ENCODE data around the gene ADAM12. TPM values are rescaled to one million over a fixed set of nuclear protein-coding genes. Genes with fewer than 3 reads are reported as not detected.
A peak's percentile ranks its signal among the peaks of the same experiment; 100 is the strongest.

The ADAM12 gene
- total RNA-seq, 1 donor from 2014 or later, result 3.7 TPM

GRCh38 chr10:126059076-126059826 lies 329.0 kb downstream of the ADAM12 start:
- intact Hi-C loops (cut with DNase I), result no loop called here
- no peaks in the 10 kb centered on the region for H3K36me3 ChIP-seq

GRCh38 chr10:126058507-126058906 lies 329.8 kb downstream of the ADAM12 start:
- intact Hi-C loops (cut with DNase I), result no loop called here
- Histone ChIP-seq H3K27me3 (no peaks in the 10 kb centered on the region), H3K4me3 (no peak overlapping the region), H3K9me3 (no peaks in the 10 kb centered on the region), H3K36me3 (no peaks in the 10 kb centered on the region), H3K27ac (no peak overlapping the region), H3K4me1 (peaks cover 40% of the 10 kb centered on the region)
- DNase-seq (ENCODE audit: extremely low spot score in 2 of 2), result peak in 1 of 2 donors; percentile 32
- TF ChIP-seq POLR2AphosphoS5 (IDR thresholded peaks at IDR 0.05; ENCODE audit: insufficient read depth in 1 of 2, low read depth in 1 of 2) (no peak), CTCF (IDR thresholded peaks at IDR 0.05) (no peak), POLR2A (IDR thresholded peaks at IDR 0.05) (no peak)

More at GRCh38 chr10:126059076-126059826, 329.0 kb downstream of the ADAM12 start:
- Histone ChIP-seq H3K9me3 (no peaks in the 10 kb centered on the region), H3K27me3 (no peaks in the 10 kb centered on the region), H3K4me1 (peaks cover 42% of the 10 kb centered on the region), H3K27ac (no peak overlapping the region), H3K4me3 (no peak overlapping the region)
- DNase-seq (ENCODE audit: extremely low spot score in 2 of 2), result no peak
- TF ChIP-seq POLR2A (IDR thresholded peaks at IDR 0.05) (no peak), CTCF (IDR thresholded peaks at IDR 0.05) (no peak), POLR2AphosphoS5 (IDR thresholded peaks at IDR 0.05; ENCODE audit: insufficient read depth in 1 of 2, low read depth in 1 of 2) (no peak)

GRCh38 chr10:126058104-126058503 lies 330.2 kb downstream of the ADAM12 start:
- Histone ChIP-seq H3K4me1 (peaks cover 36% of the 10 kb centered on the region), H3K27ac (no peak overlapping the region), H3K9me3 (no peaks in the 10 kb centered on the region), H3K36me3 (no peaks in the 10 kb centered on the region), H3K4me3 (no peak overlapping the region), H3K27me3 (no peaks in the 10 kb centered on the region)
- TF ChIP-seq POLR2A (IDR thresholded peaks at IDR 0.05) (no peak), CTCF (IDR thresholded peaks at IDR 0.05) (no peak), POLR2AphosphoS5 (IDR thresholded peaks at IDR 0.05; ENCODE audit: insufficient read depth in 1 of 2, low read depth in 1 of 2) (no peak)
- peak in 1 of 2 donors; percentile 67 for DNase-seq (ENCODE audit: extremely low spot score in 2 of 2)
- intact Hi-C loops (cut with DNase I), result no loop called here

DNA sequence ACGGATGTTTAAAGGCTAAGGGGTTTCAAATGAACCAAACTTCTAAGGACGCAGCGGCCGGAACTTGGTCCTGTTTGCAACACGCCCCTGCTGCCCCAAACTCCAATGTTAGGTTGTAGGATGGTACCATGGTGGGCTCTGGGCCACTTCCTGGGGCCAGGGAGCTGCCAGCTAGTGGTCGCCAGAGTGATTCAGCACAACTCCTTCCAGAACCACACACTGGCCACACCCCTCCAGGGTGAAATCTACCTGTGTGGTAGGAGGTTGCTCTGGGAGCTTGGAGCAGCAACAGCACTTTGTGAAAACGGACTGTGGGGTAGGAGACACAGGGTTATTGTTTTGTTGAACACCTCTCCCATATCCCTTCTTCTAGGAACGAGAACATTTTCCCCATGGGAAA lies 330.8 kb downstream of the ADAM12 start:
- no peak overlapping the region for H3K4me3 ChIP-seq
- DNase-seq (ENCODE audit: extremely low spot score in 2 of 2), result peak in 1 of 2 donors; percentile 70
- H3K27ac ChIP-seq, result no peak overlapping the region
- TF ChIP-seq POLR2A (IDR thresholded peaks at IDR 0.05) (no peak), CTCF (IDR thresholded peaks at IDR 0.05) (no peak), POLR2AphosphoS5 (IDR thresholded peaks at IDR 0.05; ENCODE audit: insufficient read depth in 1 of 2, low read depth in 1 of 2) (no peak)
- no peaks in the 10 kb centered on the region for H3K9me3 ChIP-seq
- H3K27me3 ChIP-seq, result no peaks in the 10 kb centered on the region
- no peaks in the 10 kb centered on the region for H3K36me3 ChIP-seq
- H3K4me1 ChIP-seq, result peaks cover 29% of the 10 kb centered on the region
- intact Hi-C loops (cut with DNase I), result no loop called here

DNA sequence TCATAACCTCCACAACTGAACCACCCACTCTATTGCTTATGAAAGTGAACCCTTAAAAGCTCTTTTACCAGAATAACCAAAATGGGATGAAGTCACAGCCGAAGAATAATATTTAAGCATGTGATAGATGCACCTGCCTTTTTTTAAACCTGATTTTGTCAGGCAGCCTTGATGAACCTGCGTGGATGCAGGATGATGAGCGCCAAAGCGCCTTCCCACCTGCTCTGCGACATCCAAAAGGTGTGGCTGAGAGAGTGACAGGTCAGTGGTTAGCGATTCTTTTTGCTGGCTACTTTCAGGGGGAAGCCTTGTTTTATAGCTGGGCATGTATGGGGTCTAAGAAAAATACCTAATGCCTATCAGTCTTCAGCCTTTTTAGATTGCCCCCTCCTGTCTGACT lies 334.1 kb downstream of the ADAM12 start:
- Histone ChIP-seq H3K27me3 (no peaks in the 10 kb centered on the region), H3K4me1 (no peaks in the 10 kb centered on the region), H3K4me3 (no peak overlapping the region), H3K36me3 (no peaks in the 10 kb centered on the region), H3K27ac (no peak overlapping the region), H3K9me3 (no peaks in the 10 kb centered on the region)
- DNase-seq (ENCODE audit: extremely low spot score in 2 of 2), result no peak
- TF ChIP-seq CTCF (IDR thresholded peaks at IDR 0.05), result no peak
- intact Hi-C loops (cut with DNase I), result no loop called here
